AG04450 (cell line): ENCODE data around the gene GRIN2A. TPM values are rescaled to one million over a fixed set of nuclear protein-coding genes. Genes with fewer than 3 reads are reported as not detected.

Experiments
- CTCF ChIA-PET: fragments of 300-600, 350-600 bp; formaldehyde crosslinking; extraction: SDS; loops from one replicate; lab custom pipeline; 2022; ENCODE audit warnings: antibody characterized with exemption, inconsistent platforms; lab: Charles Lee
- POLR2A ChIA-PET: fragments of 350-600 bp; formaldehyde crosslinking; extraction: SDS; loops from one replicate; lab custom pipeline; 2021; ENCODE audit warnings: antibody characterized with exemption, inconsistent platforms; lab: Yijun Ruan, JAX
- DNase-seq: peaks from one replicate; pipeline ENCODE4 v3.0.0-alpha.2; 2011; ENCODE audit warnings: low read depth, low spot score
- H3K27ac ChIP-seq: one replicate; pipeline ENCODE4 v1.5.1; 2012; ENCODE audit warnings: low read depth, low read length, control low read depth
- H3K27me3 ChIP-seq: one replicate; pipeline ENCODE4 v1.6.0; 2012; ENCODE audit warnings: low read length; ENCODE audit not compliant: control insufficient read depth, insufficient read depth
- H3K4me3 ChIP-seq: 2 replicates; pipeline ENCODE4 v1.5.1; 2011; ENCODE audit warnings: mild to moderate bottlenecking, low read depth, low read length, control low read depth
- H3K9me3 ChIP-seq: 2 replicates; pipeline ENCODE4 v1.5.1; 2012; ENCODE audit warnings: low read length; ENCODE audit not compliant: control insufficient read depth, insufficient read depth
- CTCF ChIP-seq: IDR thresholded peaks from 2 replicates; pipeline ENCODE4 v1.5.1; 2011; ENCODE audit warnings: low read depth, low read length, control low read depth, inconsistent platforms
- polyA plus RNA-seq: library from polyadenylated mRNA; depleted of rRNA; stranded (reverse); fragments of >200 nt; gene quantifications from 2 replicates; pipeline ENCODE4 v1.2.3, GENCODE V29; 2011

Gene GRIN2A
- polyA plus RNA-seq, 1 experiment, result not detected

- H3K9me3 ChIP-seq, result peaks cover 27% of the 10 kb centered on the region; the same call in 1 of the 2 replicates
- H3K4me3 ChIP-seq, result no peak overlapping the region
- POLR2A ChIA-PET, result no interaction called here
- TF ChIP-seq CTCF, result no peak
- no peak for DNase-seq
- H3K27me3 ChIP-seq, result no peaks in the 10 kb centered on the region
- CTCF ChIA-PET, result no interaction called here
- no peak overlapping the region for H3K27ac ChIP-seq
These were observed 312.5 kb downstream of the GRIN2A start for GRCh38 chr16:9869776-9870175.

GRCh38 chr16:9868606-9869149 lies 313.6 kb downstream of the GRIN2A start:
- POLR2A ChIA-PET, result no interaction called here
- CTCF ChIA-PET, result no interaction called here
- H3K27me3 ChIP-seq, result no peaks in the 10 kb centered on the region
- H3K4me3 ChIP-seq, result no peak overlapping the region
- no peak for TF ChIP-seq CTCF
- no peak for DNase-seq
- H3K27ac ChIP-seq, result no peak overlapping the region
- peaks cover 24% of the 10 kb centered on the region; the same call in 1 of the 2 replicates for H3K9me3 ChIP-seq

- H3K4me3 ChIP-seq, result no peak overlapping the region
- CTCF ChIA-PET, result no interaction called here
These were observed 315.1 kb downstream of the GRIN2A start for GRCh38 chr16:9867176-9867575.

GRCh38 chr16:9864461-9864860 lies 317.8 kb downstream of the GRIN2A start:
- ChIA-PET CTCF (no interaction called here), POLR2A (no interaction called here)
- Histone ChIP-seq H3K27ac (no peak overlapping the region), H3K4me3 (no peak overlapping the region), H3K9me3 (peaks cover 24% of the 10 kb centered on the region; the same call in 1 of the 2 replicates), H3K27me3 (no peaks in the 10 kb centered on the region)
- DNase-seq, result no peak
- no peak for TF ChIP-seq CTCF

More at GRCh38 chr16:9867176-9867575, 315.1 kb downstream of the GRIN2A start:
- Histone ChIP-seq H3K27ac (no peak overlapping the region), H3K27me3 (no peaks in the 10 kb centered on the region), H3K9me3 (peaks cover 24% of the 10 kb centered on the region; the same call in 1 of the 2 replicates)
- POLR2A ChIA-PET, result no interaction called here
- no peak for DNase-seq
- TF ChIP-seq CTCF, result no peak

GRCh38 chr16:9862327-9862726 lies 319.9 kb downstream of the GRIN2A start:
- Histone ChIP-seq H3K27ac (no peak overlapping the region), H3K27me3 (no peaks in the 10 kb centered on the region), H3K4me3 (no peak overlapping the region), H3K9me3 (peaks cover 8% of the 10 kb centered on the region; the same call in 1 of the 2 replicates)
- ChIA-PET CTCF (interaction anchor here (0.6 kb wide), 1 partner anchor 254 kb away, joined by 5 read pairs; no protein-coding TSS in a partner anchor), POLR2A (no interaction called here)
- no peak for DNase-seq
- no peak for TF ChIP-seq CTCF
